GM12875 (cell line): ENCODE results near the gene ADAM20.

ENCODE experiments used
- H3K4me3 ChIP-seq: one replicate; pipeline ENCODE4 v1.5.1; 2011; ENCODE audit warnings: low read depth, low read length, control low read depth
- CTCF ChIP-seq: IDR thresholded peaks from 2 replicates; pipeline ENCODE4 v1.5.1; 2011; ENCODE audit warnings: low read depth, mild to moderate bottlenecking, control low read depth, inconsistent platforms, low read length, moderate library complexity, borderline replicate concordance; ENCODE audit not compliant: insufficient read depth

ADAM20 gene

GRCh38 chr14:70558356-70558755, 23.6 kb upstream of the ADAM20 start:
- no peak for TF ChIP-seq CTCF
- H3K4me3 ChIP-seq: no peak overlapping the region

GRCh38 chr14:70555890-70556289, 21.1 kb upstream of the ADAM20 start:
- TF ChIP-seq CTCF: no peak
- H3K4me3 ChIP-seq: no peak overlapping the region

- no peak for TF ChIP-seq CTCF
Observed at GRCh38 chr14:70538087-70538486, 3.3 kb upstream of the ADAM20 start.

GRCh38 chr14:70536830-70537229, 2.0 kb upstream of the ADAM20 start:
- no peak overlapping the region for H3K4me3 ChIP-seq
- TF ChIP-seq CTCF: no peak

More at GRCh38 chr14:70538087-70538486, 3.3 kb upstream of the ADAM20 start:
- no peak overlapping the region for H3K4me3 ChIP-seq

- no peak for TF ChIP-seq CTCF
- no peak overlapping the region for H3K4me3 ChIP-seq
Observed at GRCh38 chr14:70530417-70530816, 4.4 kb downstream of the ADAM20 start.

- no peak for TF ChIP-seq CTCF
- no peak overlapping the region for H3K4me3 ChIP-seq
Observed at GRCh38 chr14:70527501-70528105, 7.2 kb downstream of the ADAM20 start.

- TF ChIP-seq CTCF: no peak
Observed at GRCh38 chr14:70525691-70526090, 9.1 kb downstream of the ADAM20 start.

More at GRCh38 chr14:70525691-70526090, 9.1 kb downstream of the ADAM20 start:
- no peak overlapping the region for H3K4me3 ChIP-seq
